Calu3 (cell line): ENCODE measurements around the gene GYG1. TPM values are rescaled to one million over a fixed set of nuclear protein-coding genes. Genes with fewer than 3 reads are reported as not detected.

ENCODE experiments used
- BruUV-seq: library from RNA; stranded (reverse); fragments of 400-500 nt; replicated peaks from 2 replicates; lab custom pipeline; 2021; lab: Mats Ljungman, UMichigan
- CTCF ChIA-PET: fragments of 300-600 bp; sonication (Branson Sonifier 250); formaldehyde crosslinking; loops from one replicate; lab custom pipeline; 2022; ENCODE audit warnings: antibody characterized with exemption; lab: Charles Lee
- DNase-seq: peaks from one replicate; pipeline ENCODE4 v3.0.0; 2022
- H3K27ac Mint-ChIP-seq: one replicate; pipeline ENCODE4 v1.8.0; 2022; ENCODE audit warnings: mixed read lengths; ENCODE audit not compliant: unreplicated experiment
- H3K27me3 Mint-ChIP-seq: one replicate; pipeline ENCODE4 v1.8.0; 2022; ENCODE audit warnings: mixed read lengths; ENCODE audit not compliant: unreplicated experiment
- H3K36me3 Mint-ChIP-seq: one replicate; pipeline ENCODE4 v1.8.0; 2022; ENCODE audit warnings: mild to moderate bottlenecking, moderate library complexity, mixed read lengths; ENCODE audit not compliant: insufficient read depth, unreplicated experiment
- H3K4me1 Mint-ChIP-seq: one replicate; pipeline ENCODE4 v1.8.0; 2022; ENCODE audit warnings: mild to moderate bottlenecking, low read depth, mixed read lengths; ENCODE audit not compliant: unreplicated experiment
- H3K4me3 Mint-ChIP-seq: one replicate; pipeline ENCODE4 v1.8.0; 2022; ENCODE audit warnings: mild to moderate bottlenecking, low read depth, moderate library complexity, mixed read lengths; ENCODE audit not compliant: unreplicated experiment
- H3K9me3 Mint-ChIP-seq: one replicate; pipeline ENCODE4 v1.8.0; 2022; ENCODE audit warnings: low read depth, mixed read lengths; ENCODE audit not compliant: unreplicated experiment
- CTCF ChIP-seq: fragments of 200-600 bp; IDR thresholded peaks from one replicate; pipeline ENCODE4 v1.8.0; 2022; ENCODE audit warnings: antibody characterized with exemption; ENCODE audit not compliant: unreplicated experiment
- intact Hi-C: fragments of 100-400 bp; cut with micrococcal nuclease; formaldehyde crosslinking; loops from one replicate; pipeline ENCODE4 v1.10.0; 2022; ENCODE audit not compliant: unreplicated experiment
- total RNA-seq: library from RNA; stranded (reverse); gene quantifications from 2 replicates; pipeline ENCODE4 v1.2.3, GENCODE V29; 2022

GYG1 gene
- total RNA-seq, 1 experiment from 2014 or later = 49.2 TPM

GRCh38 chr3:149015393-149015792, 24.1 kb downstream of the GYG1 start:
- CTCF ChIA-PET = no interaction called here
- Mint-ChIP-seq H3K4me1 (no peaks in the 10 kb centered on the region), H3K27ac (no peak overlapping the region), H3K9me3 (no peaks in the 10 kb centered on the region), H3K36me3 (peaks cover 5% of the 10 kb centered on the region), H3K27me3 (no peaks in the 10 kb centered on the region), H3K4me3 (no peak overlapping the region)
- no TSS peak for BruUV-seq
- no peak for TF ChIP-seq CTCF
- intact Hi-C loops = no loop called here
- no peak for DNase-seq

- intact Hi-C loops = no loop called here
- no peak for DNase-seq
- Mint-ChIP-seq H3K4me3 (no peak overlapping the region), H3K27me3 (no peaks in the 10 kb centered on the region), H3K27ac (no peak overlapping the region), H3K9me3 (no peaks in the 10 kb centered on the region), H3K36me3 (peaks cover 5% of the 10 kb centered on the region), H3K4me1 (no peaks in the 10 kb centered on the region)
- no peak for TF ChIP-seq CTCF
- BruUV-seq = no TSS peak
- CTCF ChIA-PET = interaction anchor here (0.6 kb wide), 1 partner anchor 14 kb away, joined by 3 read pairs; no protein-coding TSS in a partner anchor
Observed at GRCh38 chr3:149016242-149016641, 24.9 kb downstream of the GYG1 start.

GRCh38 chr3:149016669-149017541, 25.6 kb downstream of the GYG1 start:
- H3K4me3 Mint-ChIP-seq = no peak overlapping the region
- no peak for TF ChIP-seq CTCF
- CTCF ChIA-PET = interaction anchor here (0.6 kb wide), 1 partner anchor 14 kb away, joined by 3 read pairs; no protein-coding TSS in a partner anchor
- no TSS peak for BruUV-seq
- no peaks in the 10 kb centered on the region for H3K4me1 Mint-ChIP-seq
- peaks cover 5% of the 10 kb centered on the region for H3K36me3 Mint-ChIP-seq
- intact Hi-C loops = no loop called here
- no peaks in the 10 kb centered on the region for H3K9me3 Mint-ChIP-seq
- no peak overlapping the region for H3K27ac Mint-ChIP-seq
- no peaks in the 10 kb centered on the region for H3K27me3 Mint-ChIP-seq
- no peak for DNase-seq

GRCh38 chr3:149018247-149018646, 26.9 kb downstream of the GYG1 start:
- Mint-ChIP-seq H3K4me1 (no peaks in the 10 kb centered on the region), H3K9me3 (no peaks in the 10 kb centered on the region), H3K4me3 (no peak overlapping the region), H3K36me3 (peaks cover 5% of the 10 kb centered on the region), H3K27me3 (no peaks in the 10 kb centered on the region), H3K27ac (no peak overlapping the region)
- no peak for TF ChIP-seq CTCF
- no TSS peak for BruUV-seq
- CTCF ChIA-PET = no interaction called here
- no peak for DNase-seq
- intact Hi-C loops = no loop called here
